HUDEP-2 (cell line): ENCODE results near the gene WNT9A.
A peak's percentile ranks its signal among the peaks of the same experiment; 100 is the strongest.

ENCODE experiments used
- DNase-seq, 76 experiments: peaks; one replicate each; lab custom pipeline; 2025; ENCODE audit not compliant: unreplicated experiment in 76 of 76; lab: John Stamatoyannopoulos, UW

WNT9A gene

DNA sequence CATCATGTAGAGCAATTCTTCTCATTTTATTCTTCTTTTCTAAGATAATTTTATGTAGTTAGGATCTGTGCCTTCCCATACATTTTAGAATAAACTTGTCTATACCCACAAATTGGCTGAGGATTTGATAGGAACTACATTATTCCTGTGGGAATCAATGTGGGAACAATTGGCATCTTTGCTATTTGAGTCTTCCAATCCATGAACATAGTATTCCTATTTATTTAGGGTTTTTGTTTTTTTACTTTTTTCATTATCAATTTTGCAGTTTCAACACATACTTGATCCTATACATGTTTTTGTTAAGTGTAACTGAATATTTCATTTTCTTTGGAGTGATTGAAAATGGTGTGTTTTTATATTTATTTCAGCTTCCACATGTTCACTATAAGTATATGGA, 8.1 kb upstream of the WNT9A start:
- DNase-seq: no peak

DNA sequence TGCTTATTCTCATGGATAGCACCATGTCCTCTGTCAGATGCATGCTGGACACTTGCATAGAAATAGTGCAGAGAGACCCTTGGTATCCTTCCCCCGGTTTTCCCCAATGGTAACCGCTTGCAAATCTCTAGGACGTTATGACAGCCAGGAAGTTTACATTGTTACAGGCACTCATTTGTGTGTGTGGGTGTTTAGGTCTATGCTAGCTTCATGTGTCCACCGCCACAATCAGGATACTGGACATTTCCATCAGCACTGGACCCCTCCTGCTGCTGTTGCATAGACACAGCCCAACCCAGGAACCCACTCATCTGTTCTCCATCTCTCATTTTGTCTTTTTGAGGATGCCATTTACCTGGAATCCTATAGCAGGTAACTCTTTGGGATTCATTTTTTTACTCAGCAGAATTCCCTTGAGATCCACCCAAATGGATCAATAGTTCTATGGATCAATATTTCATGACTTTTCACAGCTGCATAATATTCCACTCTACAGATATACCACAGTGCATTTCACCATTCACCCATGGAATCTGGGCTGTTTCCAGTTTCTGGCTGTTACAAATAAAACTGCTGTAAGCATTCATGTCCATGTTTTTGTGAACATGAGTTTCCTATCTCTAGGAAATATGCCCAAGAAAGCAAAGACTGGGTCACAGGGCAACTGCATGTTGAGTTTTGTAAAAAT, 6.6 kb upstream of the WNT9A start:
- no peak for DNase-seq

DNA sequence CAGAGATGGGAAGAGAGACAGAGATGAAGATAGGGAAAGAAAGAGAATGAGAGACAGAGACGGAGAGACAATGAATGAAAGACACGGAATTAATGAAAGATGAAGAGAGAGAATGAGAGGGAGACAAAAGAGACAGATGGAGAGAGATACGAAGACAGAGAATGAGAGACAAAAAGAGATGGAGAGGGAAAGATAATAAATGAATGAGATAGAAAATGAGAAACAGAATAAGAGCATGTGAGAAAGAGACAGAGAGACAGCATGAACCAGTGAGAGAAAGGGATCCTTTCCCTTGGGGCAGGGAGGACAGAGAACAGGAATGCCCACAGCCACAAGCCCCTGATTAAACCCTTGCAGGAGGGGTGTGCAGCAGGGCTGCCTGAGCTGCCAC, 5.3 kb upstream of the WNT9A start:
- DNase-seq: no peak

DNA sequence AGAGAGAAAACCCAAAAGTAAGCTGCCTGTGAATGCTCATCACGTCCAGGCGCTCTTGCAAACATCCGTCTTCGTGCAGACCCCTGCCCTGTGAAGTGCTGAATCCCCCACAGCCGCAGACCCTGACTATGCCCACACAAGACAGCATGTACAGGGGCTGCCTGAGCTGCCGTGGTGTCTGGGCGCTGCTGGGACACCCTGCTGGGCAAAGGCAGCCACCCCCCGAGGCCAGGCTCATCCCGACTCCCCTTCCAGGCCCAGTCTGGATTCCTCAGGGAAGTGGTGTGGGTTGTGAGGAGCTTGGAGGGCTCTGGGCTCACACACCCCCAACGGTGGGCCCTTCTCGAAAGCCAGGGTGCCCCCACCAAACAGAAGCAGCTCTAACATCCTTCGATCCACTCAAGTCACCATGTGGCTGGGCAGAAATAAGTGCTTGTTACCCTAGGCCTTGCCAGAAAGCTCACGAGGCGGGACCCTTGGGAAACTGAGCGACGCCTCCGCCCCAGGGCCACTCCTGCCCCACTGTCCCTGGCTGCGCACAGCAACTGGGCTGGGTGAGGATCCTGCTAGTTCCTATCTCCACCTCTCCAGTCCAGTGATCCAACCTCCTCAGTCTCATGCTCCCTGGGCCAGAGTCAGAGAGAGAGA, 4.8 kb upstream of the WNT9A start:
- DNase-seq: no peak

DNA sequence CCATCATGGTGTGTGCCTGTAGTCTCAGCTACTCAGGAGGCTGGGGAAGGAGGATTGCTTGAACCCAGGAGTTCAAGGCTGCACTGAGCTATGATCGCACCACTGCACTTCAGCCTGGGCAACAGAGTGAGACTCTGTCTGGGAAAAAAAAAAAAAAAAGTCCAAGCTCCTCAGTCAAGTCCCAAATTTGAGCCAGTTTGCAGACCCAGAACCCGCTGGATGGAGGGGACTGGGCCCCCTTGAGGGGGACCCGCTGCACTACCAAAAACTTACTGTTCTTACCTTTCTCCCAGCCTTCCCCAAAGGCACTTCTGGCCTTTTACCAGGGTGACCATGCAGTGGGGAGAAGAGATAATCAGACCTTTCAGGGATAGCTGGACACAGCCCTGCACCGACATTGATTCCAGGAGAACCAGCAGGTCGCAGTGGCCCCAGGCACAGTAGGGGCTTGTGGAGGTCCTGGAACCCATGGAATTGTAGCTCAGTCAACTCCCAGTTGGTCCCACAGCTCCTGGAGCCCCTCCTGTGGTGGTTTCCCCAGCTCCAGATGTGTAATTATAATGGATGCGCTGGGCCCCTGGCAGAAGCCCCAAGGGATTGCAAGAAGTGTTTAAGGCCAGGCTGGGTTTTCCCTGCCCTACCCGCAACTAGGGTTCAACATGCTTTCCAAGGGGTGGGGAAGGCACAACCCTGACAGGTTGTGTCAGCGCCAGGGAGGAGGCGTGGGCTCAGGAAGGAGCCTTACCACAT, 4.1 kb upstream of the WNT9A start:
- no peak for DNase-seq

DNA sequence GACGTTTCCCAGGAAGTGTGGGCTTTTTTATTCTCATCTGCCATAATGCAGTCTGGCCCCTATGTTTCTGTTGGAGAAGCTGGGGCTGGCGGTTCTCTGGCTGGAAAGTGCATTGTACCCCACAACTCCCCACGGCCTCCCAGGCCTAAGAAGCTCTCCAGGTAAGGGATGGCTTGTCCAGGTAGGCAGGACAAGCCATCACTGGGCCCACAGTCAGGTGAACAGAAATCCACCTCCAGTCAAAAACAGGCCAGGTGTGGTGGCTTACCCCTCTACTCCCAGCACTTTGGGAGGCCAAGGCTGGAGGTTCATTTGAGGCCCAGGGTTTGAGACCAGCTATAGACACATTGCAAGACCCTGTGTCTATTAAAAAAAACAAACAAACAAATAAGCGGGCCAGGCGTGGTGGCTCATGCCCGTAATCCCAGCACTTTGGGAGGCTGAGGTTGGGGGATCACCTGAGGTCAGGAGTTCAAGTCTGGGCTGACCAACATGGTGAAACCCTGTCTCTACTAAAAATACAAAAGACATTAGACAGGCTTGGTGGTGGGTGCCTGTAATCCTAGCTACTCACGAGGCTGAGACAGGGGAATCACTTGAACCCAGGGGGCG, 3.1 kb upstream of the WNT9A start:
- no peak for DNase-seq

DNA sequence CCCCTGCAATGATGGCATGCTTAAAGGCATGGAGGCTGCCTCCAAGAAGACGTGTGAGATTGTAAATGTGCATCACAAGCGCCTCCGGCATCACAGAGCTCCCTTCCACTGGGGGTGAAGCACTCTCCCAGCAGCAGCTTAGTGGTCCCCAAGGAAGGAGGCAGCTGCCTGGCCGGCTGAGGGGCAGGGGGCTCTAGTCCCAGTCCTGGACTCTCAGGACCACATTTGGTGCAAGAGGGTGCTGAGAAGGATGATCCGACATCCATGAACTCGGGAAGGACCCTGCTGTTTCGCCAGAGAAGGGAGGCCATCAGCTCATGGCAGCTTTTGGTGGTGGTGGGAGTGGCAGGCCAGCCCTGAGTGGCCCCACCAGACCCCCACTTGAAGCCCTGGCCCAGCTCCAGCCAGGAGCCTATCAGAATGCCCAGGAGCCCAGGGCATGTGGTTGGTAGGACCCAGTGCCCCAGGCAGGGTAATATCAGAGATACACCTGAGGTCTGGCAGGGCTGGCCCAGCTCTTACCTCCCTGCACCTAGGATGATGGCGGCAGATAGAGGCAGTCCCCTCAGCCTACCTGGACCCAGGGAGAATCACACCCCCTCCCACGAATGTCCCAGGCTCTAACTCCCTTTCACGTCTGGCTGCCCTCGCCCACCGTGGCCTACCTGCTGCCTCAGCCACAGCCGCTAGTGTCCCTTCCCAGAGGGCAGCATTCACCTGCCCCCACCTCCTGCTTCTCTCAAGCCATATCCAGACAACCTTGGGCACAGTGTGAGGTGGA, 2.4 kb upstream of the WNT9A start:
- no peak for DNase-seq

DNA sequence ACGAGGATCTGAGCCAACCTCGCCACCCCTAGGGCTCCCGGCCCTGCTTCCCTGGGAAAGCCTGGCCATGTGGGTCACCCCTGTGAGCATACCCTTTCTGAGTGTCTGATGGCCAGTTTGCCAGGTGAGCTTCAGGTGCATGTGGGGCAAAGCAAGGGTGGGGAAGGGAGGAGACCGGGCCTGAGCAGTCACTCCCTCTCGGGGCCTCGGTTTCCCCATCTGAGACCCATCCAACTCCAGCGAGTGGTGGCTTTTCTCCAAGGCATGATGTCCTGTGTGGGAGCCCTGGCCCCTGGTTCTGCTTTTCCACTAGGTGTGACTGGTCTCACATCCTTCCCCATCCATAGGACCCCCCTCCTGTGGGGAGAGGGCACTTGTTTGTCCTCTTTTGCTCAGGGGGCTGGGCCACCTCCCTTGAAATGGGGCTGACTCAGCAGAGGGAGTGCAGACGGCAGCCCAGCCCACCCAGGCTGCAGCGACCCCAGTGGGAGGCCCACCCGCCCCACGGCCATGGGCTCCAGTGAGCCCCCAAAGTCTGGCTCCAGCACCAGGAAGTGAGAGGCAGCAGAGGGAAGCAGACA, 1.7 kb upstream of the WNT9A start:
- no peak for DNase-seq

DNA sequence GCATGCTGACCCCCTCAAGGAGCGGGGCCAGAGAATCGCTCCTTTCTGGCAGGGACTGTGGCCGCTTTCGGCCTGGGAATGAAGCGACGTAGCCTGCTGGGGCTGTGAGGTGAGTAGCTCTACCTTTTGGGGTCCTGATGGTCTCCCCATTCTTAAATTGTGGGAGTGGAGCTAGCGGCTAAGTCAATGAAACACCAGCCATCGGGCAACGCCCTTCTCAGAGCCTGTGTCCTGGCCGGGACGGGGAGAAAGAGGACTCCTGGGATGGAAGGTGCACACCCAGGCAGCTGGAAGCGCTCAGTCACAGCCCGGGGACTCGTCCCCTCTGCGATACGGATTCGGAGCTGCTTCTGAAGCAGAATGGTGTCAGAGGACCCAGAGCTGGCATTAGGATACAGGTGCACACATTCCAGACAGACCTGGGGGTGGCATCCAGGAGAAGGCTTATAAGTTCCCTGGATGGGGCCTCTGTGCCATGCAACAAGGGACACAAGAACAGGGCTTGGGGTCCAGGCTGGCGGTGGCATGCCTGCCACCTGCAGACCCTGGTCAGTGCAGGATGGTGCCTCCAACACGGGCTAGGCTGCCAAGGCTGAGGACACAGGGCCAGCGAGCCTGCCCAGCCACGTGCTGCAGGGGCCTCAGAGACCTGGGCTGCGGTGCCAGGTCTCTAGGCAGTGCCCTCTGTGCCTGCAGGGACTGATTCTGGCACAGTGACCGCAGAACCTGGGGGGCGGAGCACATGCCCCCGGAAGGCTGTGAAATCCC, 945 bp upstream of the WNT9A start:
- DNase-seq: no peak

DNA sequence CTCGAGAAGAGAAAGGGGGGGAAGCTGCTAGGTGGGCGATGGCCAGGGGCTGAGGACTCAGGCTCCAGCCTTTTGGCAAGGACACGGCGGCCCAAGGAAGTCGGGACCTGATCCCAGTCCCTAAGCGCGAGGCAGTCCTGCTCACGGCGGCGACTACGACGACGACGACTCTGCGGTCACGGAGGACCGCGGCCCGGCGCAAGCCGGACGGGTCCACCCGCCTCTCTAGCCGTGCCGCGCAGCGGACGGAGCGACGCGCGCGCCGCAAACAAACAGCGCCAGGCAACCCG, 401 bp downstream of the WNT9A start:
- no peak for DNase-seq

DNA sequence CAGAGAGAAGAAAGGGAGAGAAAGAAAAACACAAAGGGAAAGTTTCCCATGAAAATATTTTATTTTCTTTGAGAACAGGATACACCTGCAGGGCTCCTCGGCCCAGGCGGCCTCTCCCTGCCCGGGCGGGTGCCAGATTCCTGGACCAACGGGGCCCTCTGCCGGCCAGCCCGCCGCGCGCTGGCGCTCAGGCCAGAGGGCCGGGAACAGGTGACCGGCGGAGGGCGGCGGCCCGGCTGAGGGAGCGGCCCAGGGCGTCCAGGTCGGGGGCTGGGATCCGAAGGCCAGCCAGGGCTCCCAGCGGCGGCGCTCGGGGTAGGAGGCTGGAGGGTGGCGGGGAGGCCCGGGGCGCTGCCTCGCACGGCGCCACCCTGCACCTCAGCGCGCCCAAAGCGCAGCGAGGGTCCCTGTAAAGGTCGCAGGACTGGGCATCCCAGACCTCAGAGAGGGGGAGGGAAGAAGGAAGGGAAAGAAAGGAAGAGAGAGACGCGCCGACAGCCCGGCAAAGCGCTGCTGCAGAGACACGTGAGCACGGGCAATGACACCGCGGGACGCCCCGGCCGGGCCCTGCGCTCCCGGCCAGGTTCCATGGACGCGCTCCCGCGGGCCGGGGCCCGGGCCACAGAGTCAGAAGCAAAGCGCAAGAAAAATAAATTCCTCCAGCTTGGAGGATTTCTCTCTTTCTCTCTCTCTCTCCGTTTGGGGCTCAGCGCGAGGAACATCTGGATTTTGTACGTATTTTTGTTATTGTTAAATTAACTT, 927 bp downstream of the WNT9A start:
- DNase-seq: peak in 29 of 76 experiments; percentile 1 to 50 (median 22)

DNA sequence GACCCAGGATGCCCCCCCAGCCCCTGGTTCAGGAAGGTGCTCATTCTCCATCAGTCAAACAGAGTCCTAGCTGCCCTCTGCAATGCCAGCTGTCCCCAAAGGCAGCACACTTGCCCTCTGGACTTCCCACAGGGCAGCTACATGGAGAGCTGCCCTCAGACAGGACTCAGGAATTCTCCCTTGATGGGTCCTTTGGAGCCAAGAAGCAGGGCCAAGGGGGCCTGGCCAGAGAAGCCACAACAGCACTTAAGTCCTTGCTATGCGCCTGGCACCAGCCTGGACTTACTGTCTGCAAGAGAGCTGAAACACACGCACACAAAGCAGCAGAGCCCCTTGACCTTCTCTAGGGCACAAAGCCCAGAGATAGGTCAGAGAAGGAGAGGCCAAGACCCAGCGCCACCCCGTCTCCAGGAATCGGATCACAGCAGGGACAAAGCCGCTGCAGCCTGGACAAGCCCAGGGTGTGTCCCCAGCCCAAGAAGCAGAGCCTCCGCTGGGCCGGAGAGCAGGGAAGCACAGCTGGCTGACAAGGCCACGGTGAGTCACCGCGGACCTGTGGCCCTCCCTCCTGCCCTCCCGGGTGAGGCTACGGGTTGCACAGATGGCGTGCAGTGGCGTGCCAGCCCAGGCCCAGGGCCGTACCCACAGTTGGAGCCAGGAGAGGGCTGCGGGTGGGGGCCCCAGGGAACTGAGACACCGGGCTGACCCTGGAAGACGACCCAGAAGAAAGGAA, 1.7 kb downstream of the WNT9A start:
- peak in 9 of 76 experiments; percentile 6 to 31 (median 18) for DNase-seq

DNA sequence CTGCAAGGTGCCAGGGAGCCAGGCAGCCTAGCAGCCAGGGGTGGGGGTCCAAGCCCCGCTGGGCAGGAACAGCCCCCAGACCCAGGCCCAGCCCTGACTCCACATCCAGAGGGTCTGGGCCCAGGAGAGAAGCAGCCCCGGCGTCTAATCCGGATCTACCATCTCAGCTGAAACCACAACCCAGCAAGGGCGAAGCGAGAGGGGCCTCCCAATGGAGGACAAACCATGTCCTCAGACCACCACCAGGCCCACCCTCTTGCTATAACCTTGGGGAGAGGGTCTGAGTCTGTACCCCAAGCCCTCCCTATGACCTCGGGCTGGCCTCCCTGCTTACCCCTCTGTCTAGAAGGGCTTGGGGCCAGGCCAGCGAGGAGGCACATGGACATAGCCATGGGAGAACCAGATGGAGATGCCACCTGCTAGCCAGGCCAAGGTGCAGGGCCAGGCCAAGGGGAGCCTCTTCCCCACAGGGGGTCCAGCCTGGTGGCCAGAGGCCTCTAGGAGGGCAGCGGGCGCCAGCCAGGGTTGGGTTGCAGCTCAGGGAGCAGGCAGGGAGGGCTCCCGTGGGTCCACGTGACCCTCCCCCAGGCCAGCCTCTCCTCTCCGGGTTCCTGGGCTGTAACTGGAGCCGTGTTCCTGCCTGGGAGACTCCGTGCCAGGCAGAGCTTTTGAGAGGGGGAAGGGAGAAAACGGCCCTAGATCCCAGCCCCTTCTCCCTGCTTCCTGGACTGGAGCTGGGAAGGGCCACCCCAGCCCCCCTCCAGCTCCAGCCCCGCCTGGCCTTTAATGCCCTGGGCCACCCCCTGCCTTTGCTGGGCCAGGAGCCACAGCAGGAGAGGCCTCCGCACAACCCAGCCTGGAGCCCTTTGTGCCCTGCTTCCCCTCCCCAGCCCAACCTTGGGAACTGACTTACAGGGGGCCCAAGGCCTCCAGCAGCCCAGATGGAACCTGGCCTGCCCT, 2.5 kb downstream of the WNT9A start:
- no peak for DNase-seq

DNA sequence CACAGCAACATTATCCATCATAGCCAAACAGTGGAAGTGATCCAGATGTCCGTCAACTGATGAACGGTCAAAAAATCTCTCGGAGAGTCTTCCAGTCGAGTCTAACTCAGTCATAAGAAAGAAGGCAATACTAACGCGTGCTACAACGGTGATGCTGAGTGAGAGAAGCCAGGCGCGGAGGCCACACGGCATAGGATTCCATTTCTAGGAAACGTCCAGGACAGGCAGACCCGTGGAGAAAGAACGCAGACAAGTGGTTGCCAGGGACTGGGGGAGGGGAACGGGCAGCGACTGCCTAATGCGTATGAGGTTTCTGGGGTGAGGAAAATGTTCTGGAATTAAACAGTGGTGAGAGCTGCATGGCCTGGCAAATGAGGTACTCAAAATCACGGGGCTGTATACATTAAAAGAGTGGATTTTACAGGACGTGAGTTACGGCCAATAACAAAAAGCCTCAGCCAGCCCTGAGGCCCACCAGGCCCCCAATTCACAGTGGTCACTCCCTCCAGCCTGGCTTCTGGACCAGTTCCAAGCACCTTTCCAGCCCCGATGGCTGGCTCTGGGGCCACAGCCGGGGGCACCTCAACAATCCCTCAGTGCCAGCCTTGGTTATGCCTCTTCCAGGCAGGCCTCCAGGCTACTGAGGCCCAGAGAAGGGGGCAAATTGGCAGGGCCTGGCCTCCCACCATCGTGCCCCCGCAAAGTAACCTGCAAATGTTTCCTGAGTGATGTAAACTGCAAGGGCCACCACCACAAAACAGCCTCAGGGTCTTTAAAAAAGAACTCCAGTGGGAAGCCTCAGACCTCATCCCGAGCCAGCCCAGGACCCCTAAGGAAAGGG, 3.4 kb downstream of the WNT9A start:
- DNase-seq: no peak

DNA sequence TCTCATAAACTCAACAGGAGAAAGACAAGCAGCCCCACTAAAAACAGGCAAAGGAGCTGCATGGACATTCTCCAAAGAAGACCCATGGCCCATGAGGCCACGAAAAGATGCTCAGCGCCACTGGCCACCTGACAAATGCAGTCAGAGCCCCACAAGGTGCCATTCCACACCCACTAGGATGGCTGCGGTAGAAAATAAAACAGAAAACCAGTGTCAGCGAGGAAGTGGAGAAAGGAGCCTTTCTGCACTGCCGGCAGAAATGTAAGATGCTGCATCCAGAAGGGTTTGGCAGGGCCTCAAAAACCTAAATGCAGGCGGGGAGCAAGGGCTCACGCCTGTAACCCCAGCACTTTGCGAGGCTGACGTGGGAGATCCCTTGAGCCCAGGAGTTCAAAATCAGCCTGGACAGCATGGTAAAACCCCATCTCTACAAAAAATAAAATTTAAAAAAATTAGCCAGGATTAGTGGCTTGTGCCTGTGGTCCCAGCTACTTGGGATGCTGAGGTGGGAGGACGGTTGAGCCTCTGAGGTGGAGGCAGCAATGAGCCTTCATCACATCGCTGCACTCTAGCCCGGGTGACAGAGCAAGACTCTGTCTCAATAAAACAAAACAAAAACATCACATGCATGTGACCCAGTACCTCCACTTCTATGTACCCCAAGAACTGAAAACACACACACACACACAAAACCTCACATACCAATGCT, 4.2 kb downstream of the WNT9A start:
- DNase-seq: no peak

DNA sequence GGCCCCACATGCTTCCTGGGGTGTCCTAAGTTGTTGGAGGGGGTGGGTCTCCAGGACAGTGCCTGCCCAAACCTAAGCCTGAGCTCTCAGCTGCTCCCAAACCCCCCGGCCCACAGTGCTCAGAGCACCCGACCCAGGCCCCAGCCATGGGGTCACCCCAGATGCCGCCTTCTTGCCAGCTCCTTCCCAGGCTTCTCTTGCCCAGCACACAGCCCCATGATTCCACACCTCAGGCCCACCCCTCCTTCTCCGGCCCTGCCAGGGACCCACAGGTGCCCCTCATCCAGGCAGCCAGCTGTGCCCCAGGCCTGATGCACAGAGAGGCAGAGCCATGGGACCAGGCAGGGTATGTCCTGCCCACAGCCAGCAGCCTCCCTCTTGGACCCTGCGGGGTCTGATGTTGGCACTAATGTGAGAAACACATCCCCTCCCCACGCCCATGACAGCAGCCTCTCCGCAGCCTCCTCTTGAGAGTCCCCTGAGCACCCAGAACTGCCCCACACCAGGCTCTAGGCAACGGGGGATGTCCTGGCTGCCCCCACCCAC, 4.9 kb downstream of the WNT9A start:
- no peak for DNase-seq
